Colonic mucosa (tissue), 4 donors: ENCODE measurements around the gene ADGRV1. TPM values are rescaled to one million over a fixed set of nuclear protein-coding genes. Genes with fewer than 3 reads are reported as not detected.
"Not testable (repeated sequence)": the region's sequence is repeated elsewhere in the genome, so short reads cannot be mapped to it uniquely, and the experiment has no call there.

Experiments used
- DNase-seq: peaks from one replicate; pipeline ENCODE4 v3.0.0-alpha.2; 2020
- H3K27ac ChIP-seq: fragments of 200-600 bp; one replicate; pipeline ENCODE4 v1.8.0; 2021
- H3K27me3 ChIP-seq: fragments of 200-600 bp; one replicate; pipeline ENCODE4 v1.8.0; 2021
- H3K36me3 ChIP-seq: fragments of 200-600 bp; one replicate; pipeline ENCODE4 v1.8.0; 2021
- H3K4me1 ChIP-seq: fragments of 200-600 bp; one replicate; pipeline ENCODE4 v1.8.0; 2021; ENCODE audit warnings: mild to moderate bottlenecking
- H3K4me3 ChIP-seq: fragments of 200-600 bp; one replicate; pipeline ENCODE4 v1.8.0; 2021
- H3K9ac ChIP-seq, 2 donors: one replicate each; pipeline ENCODE4 v1.7.0; 2013; ENCODE audit warnings: control low read depth in 2 of 2, low read depth in 2 of 2, low read length in 2 of 2
- H3K9me3 ChIP-seq: fragments of 200-600 bp; one replicate; pipeline ENCODE4 v1.8.0; 2021
- CTCF ChIP-seq: fragments of 200-600 bp; IDR thresholded peaks from one replicate; pipeline ENCODE4 v1.8.0; 2022; ENCODE audit warnings: antibody characterized with exemption, mild to moderate bottlenecking
- intact Hi-C: fragments of 100-400 bp; cut with DNase I; formaldehyde crosslinking; loops from one replicate; pipeline ENCODE4 v1.14.1; 2022
- total RNA-seq, 2 donors: library from RNA; stranded (reverse); fragmentation: NEBNext Ultra II Directional in 1 of 2; extraction: Animal tissue kit (Norgen Biotek cat#: 25700) in 1 of 2; gene quantifications; one replicate each; pipeline ENCODE4 v1.2.1, GENCODE V29; 2021
- donor health status: healthy.
- donor health status: DM: no; HTN: no; CAD: no.
- donor health status: DM: no; HTN: no; CAD: no.

The ADGRV1 gene
- total RNA-seq, 2 donors from 2014 or later = 5.1 to 12.9 TPM

GRCh38 chr5:90581956-90582355, 23.4 kb downstream of the ADGRV1 start:
- Histone ChIP-seq H3K27me3 (no peaks in the 10 kb centered on the region), H3K9me3 (no peaks in the 10 kb centered on the region), H3K27ac (no peak overlapping the region), H3K36me3 (no peaks in the 10 kb centered on the region), H3K4me3 (no peak overlapping the region), H3K9ac (no peak overlapping the region), H3K4me1 (no peaks in the 10 kb centered on the region)
- no peak for DNase-seq
- no peak for TF ChIP-seq CTCF
- intact Hi-C loops = no loop called here

- intact Hi-C loops = no loop called here
- no peak for TF ChIP-seq CTCF
These were observed 26.9 kb downstream of the ADGRV1 start for GRCh38 chr5:90585337-90585986.

GRCh38 chr5:90586469-90586868, 27.9 kb downstream of the ADGRV1 start:
- H3K36me3 ChIP-seq = no peaks in the 10 kb centered on the region
- H3K27me3 ChIP-seq = no peaks in the 10 kb centered on the region
- no peak for DNase-seq
- intact Hi-C loops = no loop called here
- no peak overlapping the region for H3K4me3 ChIP-seq
- TF ChIP-seq CTCF = no peak
- no peaks in the 10 kb centered on the region for H3K9me3 ChIP-seq
- no peak overlapping the region for H3K9ac ChIP-seq
- H3K27ac ChIP-seq = no peak overlapping the region
- no peaks in the 10 kb centered on the region for H3K4me1 ChIP-seq

More at GRCh38 chr5:90585337-90585986, 26.9 kb downstream of the ADGRV1 start:
- Histone ChIP-seq H3K4me3 (no peak overlapping the region), H3K9me3 (no peaks in the 10 kb centered on the region), H3K27ac (no peak overlapping the region), H3K27me3 (no peaks in the 10 kb centered on the region), H3K4me1 (no peaks in the 10 kb centered on the region), H3K9ac (no peak overlapping the region), H3K36me3 (no peaks in the 10 kb centered on the region)
- no peak for DNase-seq

GRCh38 chr5:90590170-90590569, 31.6 kb downstream of the ADGRV1 start:
- intact Hi-C loops = no loop called here
- no peak for TF ChIP-seq CTCF
- no peaks in the 10 kb centered on the region for H3K4me1 ChIP-seq

GRCh38 chr5:90593083-90593482, 34.5 kb downstream of the ADGRV1 start:
- DNase-seq, H3K4me3 ChIP-seq, H3K27me3 ChIP-seq, H3K36me3 ChIP-seq, H3K9ac ChIP-seq, H3K4me1 ChIP-seq, H3K9me3 ChIP-seq, H3K27ac ChIP-seq, intact Hi-C loops: not testable (repeated sequence)

More at GRCh38 chr5:90590170-90590569, 31.6 kb downstream of the ADGRV1 start:
- H3K9ac ChIP-seq = no peak overlapping the region
- H3K36me3 ChIP-seq = no peaks in the 10 kb centered on the region
- no peaks in the 10 kb centered on the region for H3K27me3 ChIP-seq
- no peak for DNase-seq
- no peak overlapping the region for H3K27ac ChIP-seq
- no peak overlapping the region for H3K4me3 ChIP-seq
- no peaks in the 10 kb centered on the region for H3K9me3 ChIP-seq

GRCh38 chr5:90595766-90596165, 37.2 kb downstream of the ADGRV1 start:
- H3K36me3 ChIP-seq, H3K27me3 ChIP-seq, DNase-seq, H3K4me1 ChIP-seq, intact Hi-C loops, H3K4me3 ChIP-seq, H3K9ac ChIP-seq, H3K27ac ChIP-seq, H3K9me3 ChIP-seq: not testable (repeated sequence)
